Neural progenitor cell (in vitro differentiated cells): ENCODE results near the gene NXF2B. TPM values are rescaled to one million over a fixed set of nuclear protein-coding genes. Genes with fewer than 3 reads are reported as not detected.

Experiments
- DNase-seq: peaks from one replicate; pipeline ENCODE4 v3.0.0-alpha.2; 2016; ENCODE audit warnings: low spot score
- H2AFZ ChIP-seq: fragments of 200-600 bp; sonication (generic); replicated peaks from 2 replicates; pipeline ENCODE4 v1.6.1; 2016; ENCODE audit warnings: antibody characterized with exemption
- H3F3A ChIP-seq: fragments of 200-600 bp; sonication (generic); 2 replicates; pipeline ENCODE4 v1.6.1; 2016; ENCODE audit warnings: antibody characterized with exemption, low read depth
- H3K27ac ChIP-seq: fragments of 200-600 bp; sonication (generic); 2 replicates; pipeline ENCODE4 v1.5.1; 2016; ENCODE audit warnings: mild to moderate bottlenecking
- H3K27me3 ChIP-seq: fragments of 200-600 bp; sonication (generic); 2 replicates; pipeline ENCODE4 v1.6.1; 2016; ENCODE audit warnings: mild to moderate bottlenecking, moderate library complexity
- H3K36me3 ChIP-seq: fragments of 200-600 bp; sonication (generic); 2 replicates; pipeline ENCODE4 v1.5.1; 2016
- H3K4me1 ChIP-seq: fragments of 200-600 bp; sonication (generic); 2 replicates; pipeline ENCODE4 v1.6.1; 2016; ENCODE audit warnings: mixed run types
- H3K4me2 ChIP-seq: fragments of 200-600 bp; sonication (generic); 2 replicates; pipeline ENCODE4 v1.6.1; 2016
- H3K4me3 ChIP-seq: fragments of 200-600 bp; sonication (generic); 2 replicates; pipeline ENCODE4 v1.5.1; 2016
- H3K79me2 ChIP-seq: fragments of 200-600 bp; sonication (generic); 2 replicates; pipeline ENCODE4 v1.6.1; 2016; ENCODE audit warnings: low read depth
- H3K9ac ChIP-seq: fragments of 200-600 bp; sonication (generic); 2 replicates; pipeline ENCODE4 v1.6.1; 2016
- H3K9me3 ChIP-seq: fragments of 200-600 bp; sonication (generic); 2 replicates; pipeline ENCODE4 v1.5.1; 2016; ENCODE audit warnings: low read depth
- H4K20me1 ChIP-seq: fragments of 200-600 bp; sonication (generic); 2 replicates; pipeline ENCODE4 v1.6.1; 2016; ENCODE audit warnings: low read depth
- H3K27ac Mint-ChIP-seq: 3 replicates; pipeline ENCODE4 v1.8.0; 2021; ENCODE audit warnings: mixed read lengths
- H3K27me3 Mint-ChIP-seq: 2 replicates; pipeline ENCODE4 v1.8.0; 2022; ENCODE audit warnings: low read depth, mild to moderate bottlenecking, inconsistent platforms, moderate library complexity, mixed read lengths; ENCODE audit not compliant: insufficient read depth
- H3K36me3 Mint-ChIP-seq: 3 replicates; pipeline ENCODE4 v1.8.0; 2021; ENCODE audit warnings: mixed read lengths
- H3K4me1 Mint-ChIP-seq: 3 replicates; pipeline ENCODE4 v1.8.0; 2021; ENCODE audit warnings: mixed read lengths
- H3K4me3 Mint-ChIP-seq: 3 replicates; pipeline ENCODE4 v1.8.0; 2021; ENCODE audit warnings: mild to moderate bottlenecking, moderate library complexity, mixed read lengths
- H3K9me3 Mint-ChIP-seq: 3 replicates; pipeline ENCODE4 v1.8.0; 2020; ENCODE audit warnings: mixed read lengths
- CTCF ChIP-seq: fragments of 200-600 bp; sonication (generic); IDR thresholded peaks from 2 replicates; pipeline ENCODE4 v1.5.1; 2017; ENCODE audit warnings: antibody characterized with exemption, mild to moderate bottlenecking
- EZH2 ChIP-seq: fragments of 200-600 bp; sonication (generic); IDR thresholded peaks from 2 replicates; pipeline ENCODE4 v1.6.1; 2017; ENCODE audit warnings: antibody characterized with exemption, mild to moderate bottlenecking, moderate library complexity
- EZH2phosphoT487 ChIP-seq: fragments of 200-600 bp; sonication (generic); IDR thresholded peaks from 2 replicates; pipeline ENCODE4 v1.6.1; 2017; ENCODE audit warnings: antibody characterized with exemption
- total RNA-seq: library from RNA; depleted of rRNA; stranded (reverse); fragments of >200 nt; gene quantifications from 2 replicates; pipeline ENCODE4 v1.2.3, GENCODE V29; 2015; ENCODE audit warnings: low replicate concordance

NXF2B gene
- total RNA-seq, 1 donor from 2014 or later: 2.2 TPM

- no peaks in the 10 kb centered on the region for H3K27me3 ChIP-seq
- H3K4me3 ChIP-seq: no peak overlapping the region
- no peak for TF ChIP-seq CTCF
- no peak for TF ChIP-seq EZH2
- TF ChIP-seq EZH2phosphoT487: no peak
- no peaks in the 10 kb centered on the region for H3K36me3 ChIP-seq
- no peaks in the 10 kb centered on the region for H3K4me1 ChIP-seq
- Mint-ChIP-seq H3K27me3 (no peaks in the 10 kb centered on the region), H3K9me3 (peaks cover 3% of the 10 kb centered on the region), H3K27ac (no peak overlapping the region), H3K36me3 (no peaks in the 10 kb centered on the region), H3K4me3 (no peak overlapping the region), H3K4me1 (no peaks in the 10 kb centered on the region)
- no peak for DNase-seq
- no peak overlapping the region for H3K27ac ChIP-seq
- no peaks in the 10 kb centered on the region for H3F3A ChIP-seq
- no peak overlapping the region for H3K9ac ChIP-seq
- H4K20me1 ChIP-seq: no peaks in the 10 kb centered on the region
- no peaks in the 10 kb centered on the region for H3K79me2 ChIP-seq
- H3K4me2 ChIP-seq: no peak overlapping the region
- H3K9me3 ChIP-seq: peaks cover 7% of the 10 kb centered on the region
- no peak overlapping the region for H2AFZ ChIP-seq
These were observed 101.6 kb downstream of the NXF2B start for GRCh38 chrX:102338162-102338561.

Other genes with a start within 250 kb of the NXF2B start
- gene TCP11X1, start 224.7 kb downstream of the NXF2B start, total RNA-seq: 0.40 TPM in 1 of 2 replicates, not detected in the other
- gene NXF2, start 192.8 kb downstream of the NXF2B start, total RNA-seq: 0.12 and 0.22 TPM in 2 replicates
- gene TCP11X2, start 31.8 kb upstream of the NXF2B start, total RNA-seq: 0.88 and 1.1 TPM in 2 replicates
- gene TMSB15A, start 76.7 kb upstream of the NXF2B start, total RNA-seq: 561 and 1,054 TPM in 2 replicates
- 26.8 and 33.8 TPM in 2 replicates for gene ARMCX5, start 159.5 kb upstream of the NXF2B start, total RNA-seq
- gene GPRASP1, start 211.5 kb upstream of the NXF2B start, total RNA-seq: 7.0 and 7.3 TPM in 2 replicates